GM21528 (cell line): Measurements from ENCODE around the gene SUSD4.

Experiments
- ATAC-seq: cut with Tn5 transposase; IDR thresholded peaks from one replicate; pipeline ENCODE4 v1.9.1; 2021; ENCODE audit warnings: mild to moderate bottlenecking, moderate library complexity; ENCODE audit not compliant: unreplicated experiment, low FRiP score

The SUSD4 gene

DNA sequence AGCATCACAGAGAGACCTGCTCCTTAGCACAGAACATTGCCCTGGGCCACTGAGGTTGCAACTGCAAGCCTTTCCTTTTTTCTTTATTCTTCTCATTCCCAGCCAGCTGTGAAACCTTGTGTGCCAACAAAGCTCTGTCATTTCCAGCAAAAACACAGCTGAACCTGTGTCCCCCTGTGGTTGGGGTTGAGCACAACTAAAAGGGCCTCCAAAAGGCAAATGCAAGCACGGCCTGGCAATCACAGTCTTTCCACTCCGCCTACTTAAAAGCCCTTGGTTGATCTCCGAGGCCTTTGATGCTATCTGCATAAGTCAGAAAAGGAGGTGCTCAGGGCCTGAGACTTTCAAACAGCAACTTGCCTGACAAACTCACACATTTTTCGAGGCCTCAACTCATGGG lies 32.7 kb downstream of the SUSD4 start:
- ATAC-seq = no peak

DNA sequence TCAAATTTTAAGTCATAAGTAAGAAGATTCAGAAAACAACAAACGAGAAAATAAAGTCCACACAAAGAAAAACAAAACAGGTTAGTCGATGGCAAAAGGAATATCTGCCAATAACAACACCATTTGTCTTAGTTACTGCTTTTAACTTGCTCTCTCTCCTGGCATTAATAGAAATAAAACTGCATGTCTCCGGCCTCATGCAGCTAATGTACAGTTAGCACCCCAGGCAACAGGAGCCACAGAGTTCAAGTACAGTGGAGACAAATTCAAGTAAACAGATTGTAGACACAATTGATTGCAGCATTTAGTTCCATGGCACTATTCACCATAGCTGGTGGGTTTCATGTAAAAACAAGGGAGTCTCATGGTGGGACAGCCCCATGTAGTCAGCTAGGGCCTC lies 33.5 kb downstream of the SUSD4 start:
- no peak for ATAC-seq

DNA sequence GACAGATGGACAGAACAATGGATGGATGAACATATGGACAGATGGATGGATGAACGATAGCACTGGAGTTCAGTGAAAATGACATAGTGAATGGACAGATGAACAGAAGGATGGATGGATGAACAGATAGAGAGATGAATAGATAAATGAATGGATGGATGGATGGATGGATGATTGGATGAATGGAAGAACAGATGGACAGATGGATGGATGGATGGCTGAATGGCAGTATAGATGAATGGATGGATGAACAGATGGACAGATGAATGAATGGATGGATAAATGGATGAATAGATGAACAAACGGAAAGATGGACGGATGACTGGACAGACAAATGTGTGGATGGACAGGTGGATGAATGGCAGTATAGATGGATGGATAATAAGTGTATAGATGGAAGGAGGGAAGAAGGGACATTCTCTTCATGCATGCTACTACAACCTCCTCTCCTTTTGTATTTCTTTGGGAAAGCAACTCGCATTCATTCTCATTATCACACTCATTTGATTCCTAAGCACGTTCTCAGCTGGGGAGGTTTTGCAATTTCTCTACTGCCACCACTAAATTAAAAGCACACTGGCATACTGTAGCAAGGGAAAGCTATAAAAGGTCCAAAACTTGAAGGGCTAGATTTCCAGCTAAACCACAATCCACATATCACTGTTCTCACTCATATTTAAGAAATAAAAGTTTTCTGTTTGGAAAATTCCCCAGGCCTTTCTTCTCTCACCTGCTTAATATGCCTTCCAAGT lies 34.1 kb downstream of the SUSD4 start:
- ATAC-seq = no peak

DNA sequence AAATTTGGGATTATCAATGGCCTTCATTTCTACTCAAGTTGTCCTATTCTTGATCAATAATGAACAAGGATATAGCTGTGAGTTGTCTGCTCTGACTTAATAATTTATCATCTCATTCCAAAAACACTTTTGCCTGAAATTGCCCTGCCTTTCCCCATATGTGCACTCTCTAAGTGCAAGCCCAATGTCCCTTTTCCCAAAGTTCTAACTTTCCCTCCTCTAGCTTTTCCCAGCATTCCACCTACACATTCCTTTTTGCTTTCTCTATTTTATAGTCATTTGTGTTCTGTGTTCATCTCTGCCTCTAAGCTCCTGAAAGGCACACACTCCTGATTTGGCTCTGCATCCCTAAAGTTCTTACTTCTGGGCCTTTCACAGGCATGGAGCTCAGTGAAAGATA lies 34.7 kb downstream of the SUSD4 start:
- no peak for ATAC-seq

DNA sequence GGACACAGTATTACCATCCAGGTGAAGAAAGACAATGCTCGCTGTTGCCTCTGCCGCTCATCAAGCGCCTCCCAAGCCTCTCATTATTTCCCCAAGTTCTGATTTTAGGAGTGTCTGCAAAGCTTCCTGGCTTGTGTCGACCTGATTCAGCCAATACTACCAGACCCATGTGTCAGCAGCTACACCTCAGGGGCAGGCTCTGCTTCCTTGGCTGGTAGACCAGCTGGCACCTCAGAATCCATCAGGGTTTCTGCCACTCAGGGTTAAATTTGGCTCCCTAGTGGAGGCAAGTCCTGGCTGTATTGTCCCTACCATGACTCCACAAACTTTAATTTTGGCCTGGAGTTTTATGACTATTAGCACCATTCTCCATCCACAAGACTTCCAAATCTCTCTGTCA lies 35.4 kb downstream of the SUSD4 start:
- no peak for ATAC-seq

DNA sequence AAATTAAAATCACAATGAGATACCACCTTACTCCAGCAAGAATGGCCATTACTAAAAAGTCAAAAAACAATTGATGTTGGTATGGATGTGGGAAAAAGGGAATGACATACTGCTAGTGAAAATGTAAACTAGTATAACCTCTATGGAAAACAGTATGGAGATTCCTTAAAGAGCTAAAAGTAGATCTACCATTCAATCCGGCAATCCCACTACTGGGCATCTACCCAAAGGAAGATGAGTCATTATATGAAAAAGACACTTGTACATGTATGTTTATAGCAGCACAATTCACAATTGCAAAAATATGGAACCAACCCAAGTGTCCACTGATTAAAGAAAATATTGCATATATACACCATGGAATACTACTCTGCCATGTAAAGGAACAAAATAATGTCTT lies 37.2 kb downstream of the SUSD4 start:
- ATAC-seq = no peak

DNA sequence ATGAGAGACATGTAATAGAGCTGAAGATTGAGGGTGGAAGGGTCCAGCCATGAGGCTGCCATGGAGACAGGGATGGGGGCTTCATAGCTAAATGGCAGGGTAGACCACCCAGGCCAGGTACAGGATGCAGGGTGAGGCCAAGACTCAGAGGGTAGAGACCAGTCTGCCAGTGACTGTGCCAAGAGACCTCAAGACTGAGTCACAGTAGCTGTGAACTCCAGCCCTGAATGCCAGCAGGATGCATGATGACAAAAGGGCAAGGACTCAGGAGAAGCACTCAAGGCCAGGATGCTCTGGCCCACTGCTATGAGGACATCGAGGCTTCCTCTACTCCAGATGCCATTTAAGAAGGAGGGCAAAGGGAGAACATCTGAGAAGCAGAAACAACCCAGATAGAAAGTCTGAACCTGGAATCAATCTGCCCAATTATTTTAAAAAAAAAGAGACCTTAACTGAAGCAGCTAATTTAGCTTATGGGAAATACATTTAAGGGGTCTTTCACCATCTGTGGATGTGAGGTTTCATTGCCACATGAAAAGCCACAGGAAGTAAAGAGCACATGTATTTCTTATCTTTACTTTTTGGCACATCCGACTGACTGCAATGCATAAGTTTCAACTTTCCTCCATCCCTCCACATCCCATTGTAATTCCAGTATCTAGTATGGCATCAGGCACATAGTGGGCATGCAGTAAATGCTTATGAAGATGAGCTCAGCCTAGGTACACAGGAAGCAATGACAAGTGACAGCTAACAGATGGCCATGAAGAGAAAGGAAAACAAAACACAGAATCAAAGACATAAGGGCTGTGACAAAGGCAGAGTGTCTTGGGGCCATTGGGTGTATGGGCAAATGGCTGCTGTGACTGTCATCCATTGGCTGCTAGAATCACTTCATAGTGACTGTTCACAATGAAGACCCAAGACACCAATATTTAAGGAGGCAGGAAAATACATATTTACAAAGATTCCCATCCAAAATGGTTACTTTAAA lies 40.2 kb downstream of the SUSD4 start:
- ATAC-seq = no peak

DNA sequence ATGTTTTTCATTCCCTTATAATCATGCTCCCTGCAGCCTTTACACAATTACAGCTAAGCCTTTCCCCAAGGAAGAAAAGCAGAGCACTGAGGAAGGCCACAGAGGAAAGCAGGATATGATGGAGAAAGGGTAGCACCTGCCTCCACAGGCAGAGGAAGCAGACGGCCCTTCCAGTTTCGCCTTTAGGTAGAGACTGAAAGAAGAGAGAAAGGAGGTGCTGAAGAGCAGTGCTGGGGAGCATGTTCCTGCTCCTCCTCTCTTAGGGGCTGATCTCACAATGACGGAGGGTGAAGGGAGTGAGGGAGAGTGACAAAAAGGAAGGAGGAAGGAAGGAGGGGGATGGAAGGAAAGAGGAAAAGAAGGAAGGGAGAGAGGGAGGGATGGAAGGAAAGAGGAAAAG lies 41.1 kb downstream of the SUSD4 start:
- ATAC-seq = no peak

DNA sequence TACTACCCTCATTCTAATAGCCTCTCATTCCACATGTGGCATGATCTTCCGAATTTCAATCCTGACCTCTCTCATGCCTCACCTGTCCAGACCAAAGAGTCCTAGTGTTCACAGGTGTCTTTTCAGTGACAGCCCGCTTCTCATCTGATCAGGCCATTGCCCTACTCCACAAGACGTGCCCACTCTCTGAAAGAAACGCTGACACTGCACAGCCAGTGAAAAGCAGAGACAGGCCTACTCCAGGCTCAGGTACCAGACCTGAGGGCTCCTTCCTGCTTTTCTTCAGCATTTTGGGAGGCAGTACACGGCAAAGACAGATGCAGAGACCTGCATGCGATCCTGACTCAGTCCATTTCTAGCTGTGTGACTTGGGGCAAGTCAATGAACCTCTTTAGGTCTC lies 43.0 kb downstream of the SUSD4 start:
- ATAC-seq = no peak

DNA sequence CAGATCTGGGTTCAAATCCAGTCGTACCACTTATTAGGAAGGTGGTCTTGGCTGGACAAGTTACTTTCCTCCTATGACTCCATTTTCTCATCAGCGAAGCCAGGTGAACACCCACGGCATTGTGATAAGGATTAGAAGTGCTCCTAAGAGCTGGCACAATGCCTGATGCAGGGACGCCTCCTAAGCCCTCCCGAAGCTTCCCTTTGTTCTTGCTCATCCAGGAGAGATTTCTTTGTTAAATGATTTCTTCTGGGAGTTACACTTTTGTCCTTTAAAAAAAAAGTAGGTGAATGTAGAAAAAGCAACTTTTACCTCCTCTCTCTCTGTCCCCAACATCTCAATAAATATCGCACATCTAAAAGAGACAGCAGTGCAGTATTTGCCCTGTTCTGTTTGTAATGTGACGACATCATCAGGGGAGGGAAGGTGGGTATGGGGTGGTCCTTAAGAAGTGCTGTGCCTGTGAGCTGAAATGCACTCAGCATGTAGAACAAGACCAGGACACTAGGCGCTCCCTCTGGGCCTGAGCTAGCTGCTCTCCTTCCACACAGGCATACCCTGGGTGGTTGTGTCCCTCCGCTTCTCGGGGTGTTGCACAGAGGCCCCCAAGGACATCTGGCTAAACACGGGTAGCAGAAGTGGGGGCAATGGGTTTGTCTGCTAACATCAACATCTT lies 43.9 kb downstream of the SUSD4 start:
- no peak for ATAC-seq

DNA sequence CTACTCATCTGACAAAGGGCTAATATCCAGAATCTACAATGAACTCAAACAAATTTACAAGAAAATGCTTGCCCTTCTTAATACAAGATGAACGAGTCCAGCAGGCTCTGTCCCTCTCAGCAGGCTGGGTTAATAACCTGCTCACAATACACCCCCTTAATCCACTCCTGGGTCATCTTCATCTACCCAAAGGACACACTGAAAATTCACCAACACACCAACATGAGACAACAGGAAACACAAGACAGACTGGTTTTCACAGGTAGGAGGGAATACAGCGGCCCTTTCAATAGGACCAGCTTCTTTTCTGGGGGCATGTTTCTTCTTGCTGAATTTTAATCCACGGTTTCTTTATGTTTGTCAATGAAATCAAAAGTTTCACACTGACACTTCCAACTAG lies 44.6 kb downstream of the SUSD4 start:
- ATAC-seq = no peak

DNA sequence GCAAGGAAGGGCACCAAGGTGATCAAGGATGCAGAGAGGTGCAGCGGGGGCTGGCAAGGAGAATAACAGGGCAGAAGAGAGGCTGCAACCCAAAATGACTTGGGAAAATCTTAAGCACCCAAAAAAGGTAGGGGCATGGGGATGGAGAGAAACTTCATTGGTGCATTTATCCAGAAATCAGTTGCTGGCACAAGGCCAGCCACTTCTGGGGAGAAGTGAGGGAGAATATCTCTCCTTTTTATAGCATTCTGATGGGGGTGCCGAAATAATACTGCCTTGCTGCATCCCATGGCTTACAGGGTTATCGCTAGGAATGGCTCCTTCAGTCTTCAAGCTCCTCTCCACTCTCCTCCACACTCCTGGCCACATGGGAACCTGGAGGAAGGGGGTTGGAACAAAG lies 47.9 kb downstream of the SUSD4 start:
- no peak for ATAC-seq

DNA sequence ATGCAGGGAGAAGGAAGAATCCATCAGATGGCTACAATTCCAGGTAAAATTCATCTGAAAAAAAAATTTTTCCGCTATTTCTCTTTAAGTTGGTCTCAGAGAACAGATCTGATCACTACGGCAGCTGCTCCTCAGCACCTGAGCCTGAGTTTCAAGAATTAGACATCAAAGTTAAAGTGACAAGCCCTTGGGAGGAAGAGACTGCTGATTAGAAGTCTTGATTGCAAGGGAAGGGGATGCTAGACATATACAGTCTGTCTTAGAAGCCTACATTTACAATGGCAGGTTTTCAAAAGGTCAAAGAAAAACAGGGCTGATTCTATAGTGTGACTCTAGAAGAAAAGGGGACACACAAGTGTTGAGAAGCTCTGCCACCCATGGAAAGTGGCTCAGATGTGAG lies 48.3 kb downstream of the SUSD4 start:
- no peak for ATAC-seq

DNA sequence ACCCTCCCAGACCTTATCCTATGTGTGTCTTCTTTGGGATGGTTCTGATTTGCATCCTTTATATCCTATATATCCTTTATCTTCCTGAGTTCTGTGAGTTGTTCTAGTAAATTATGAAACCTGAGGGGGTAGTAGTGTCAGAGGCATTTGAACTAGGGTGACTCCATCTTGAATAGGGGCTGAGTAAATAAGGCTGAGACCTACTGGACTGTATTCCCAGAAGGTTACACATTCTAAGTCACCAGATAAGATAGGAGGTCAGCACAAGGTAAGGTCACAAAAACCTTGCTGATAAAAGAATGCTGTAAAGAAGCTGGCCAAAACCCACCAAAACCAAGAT lies 50.6 kb downstream of the SUSD4 start:
- no peak for ATAC-seq

DNA sequence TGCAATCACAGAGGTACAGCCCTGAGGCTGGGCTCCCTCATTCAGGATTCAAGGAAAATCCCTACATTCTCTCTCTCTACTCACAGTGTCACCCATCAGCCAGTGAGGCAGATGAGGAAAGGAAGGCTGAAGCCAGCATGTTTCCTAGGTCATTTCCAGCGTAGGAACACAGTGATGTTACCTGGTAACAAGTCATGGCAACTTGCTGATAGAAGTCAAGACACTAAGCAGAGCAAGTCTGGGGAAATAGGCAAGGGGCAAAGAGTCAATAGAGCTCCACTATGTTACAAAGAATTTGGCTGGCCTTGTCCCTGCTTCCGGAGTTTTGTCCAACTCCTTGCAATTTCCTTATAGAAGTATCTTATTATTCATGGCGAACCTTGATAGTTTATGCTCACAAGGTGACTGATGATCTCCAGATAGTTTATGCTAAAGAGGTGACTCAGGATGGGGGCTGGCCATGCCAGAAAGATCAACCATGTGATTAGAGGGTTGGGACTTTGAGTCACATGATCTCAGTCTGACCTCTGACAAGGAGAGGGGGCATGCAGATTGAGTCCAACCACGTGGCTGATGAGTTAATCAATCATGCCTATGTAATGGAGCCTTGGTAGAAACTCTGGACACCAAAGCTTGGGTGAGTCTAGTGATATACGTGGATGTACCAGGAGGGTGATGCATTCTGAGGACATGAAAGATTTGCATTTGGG lies 51.1 kb downstream of the SUSD4 start:
- no peak for ATAC-seq

DNA sequence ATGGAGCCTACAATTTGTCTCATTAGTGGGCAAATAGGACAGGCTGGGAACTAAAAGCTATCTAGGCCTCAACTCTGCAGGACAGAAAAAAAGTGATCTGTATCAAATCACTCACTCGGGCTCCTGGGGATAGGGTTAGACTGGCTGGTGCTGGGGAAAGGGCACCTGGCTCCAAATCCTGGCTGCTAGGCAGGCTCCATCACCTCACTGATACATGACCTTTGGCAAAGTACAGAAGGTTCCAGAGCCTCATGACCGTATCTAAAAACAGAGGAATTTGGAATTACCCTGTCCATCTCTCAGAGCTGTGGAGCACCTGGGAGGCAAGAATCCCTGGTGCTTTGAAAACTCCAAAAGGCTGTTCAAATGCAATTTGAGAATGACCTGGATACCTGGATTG lies 51.7 kb downstream of the SUSD4 start:
- ATAC-seq = no peak

DNA sequence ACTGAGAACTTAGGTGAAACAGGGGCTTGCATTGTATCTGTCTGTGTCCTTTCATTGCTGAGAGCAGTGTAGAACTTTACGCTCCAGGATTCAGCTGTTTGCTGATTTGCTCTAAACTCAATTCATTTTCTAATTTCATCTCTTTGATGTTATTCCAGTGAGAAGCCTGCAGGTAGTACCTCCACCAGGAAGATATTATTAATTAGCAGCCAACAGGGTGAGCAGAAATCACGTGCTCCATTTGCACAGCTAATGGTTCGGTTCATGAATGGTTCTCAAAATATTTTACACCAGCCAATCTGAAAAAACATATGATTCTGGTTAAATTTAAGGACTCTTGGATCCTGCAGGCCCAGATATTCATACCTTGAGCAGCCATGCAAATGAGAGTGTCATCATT lies 52.1 kb downstream of the SUSD4 start:
- no peak for ATAC-seq

DNA sequence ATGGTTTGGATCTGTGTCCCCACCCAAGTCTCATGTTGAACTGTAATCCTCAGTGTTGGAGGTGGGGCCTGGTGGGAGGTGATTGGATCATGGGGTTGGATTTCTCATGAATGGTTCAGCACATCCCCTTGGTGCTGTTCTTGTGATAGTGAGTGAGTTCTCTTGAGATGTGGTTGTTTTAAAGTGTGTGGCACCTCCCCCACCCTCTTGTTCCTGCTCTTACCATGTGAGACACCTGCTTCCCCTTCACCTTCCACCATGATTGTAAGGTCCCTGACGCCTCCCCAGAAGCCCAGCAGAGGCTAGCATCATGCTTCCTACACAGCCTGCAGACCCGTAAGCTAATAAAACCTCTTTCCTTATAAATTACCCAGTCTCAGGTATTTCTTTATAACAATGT lies 55.8 kb downstream of the SUSD4 start:
- no peak for ATAC-seq

DNA sequence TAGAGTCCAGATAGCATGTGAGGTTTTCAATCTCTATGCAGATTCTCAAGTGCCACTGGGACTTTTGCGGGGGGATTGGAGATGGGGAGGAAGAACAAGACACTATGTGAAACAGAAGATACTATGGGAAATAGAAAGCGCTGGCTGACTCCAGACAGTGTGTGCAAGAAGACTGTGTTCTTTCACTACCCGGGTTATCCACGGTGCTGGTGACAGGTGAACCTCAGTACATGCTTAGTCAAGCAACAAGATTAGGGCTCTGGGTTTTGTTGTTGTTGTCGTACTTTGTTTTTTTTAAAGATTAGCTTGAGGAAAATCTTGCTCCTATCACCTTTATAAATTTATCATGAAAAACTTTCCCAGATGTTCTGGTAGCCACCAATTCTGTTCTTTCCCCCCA lies 56.4 kb downstream of the SUSD4 start:
- no peak for ATAC-seq

DNA sequence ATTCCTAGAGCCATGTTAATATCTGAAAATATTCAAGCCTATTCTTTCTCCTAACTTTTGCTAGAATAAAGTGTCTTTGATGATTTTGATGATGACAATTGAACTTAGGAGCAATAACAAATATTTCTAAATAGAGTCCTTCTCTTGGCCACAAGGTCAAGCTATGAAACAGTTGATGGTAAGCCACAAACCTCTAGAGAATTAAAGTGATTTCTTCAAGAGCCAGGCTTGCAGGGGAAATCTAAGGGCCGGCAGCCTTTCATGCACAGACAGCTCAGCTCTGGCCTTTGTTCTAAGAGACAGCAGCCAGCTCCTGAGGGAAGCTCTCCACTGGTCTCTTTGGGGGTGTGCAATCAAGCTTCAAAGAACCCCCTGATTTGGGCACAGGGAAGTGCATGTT lies 59.0 kb downstream of the SUSD4 start:
- no peak for ATAC-seq

DNA sequence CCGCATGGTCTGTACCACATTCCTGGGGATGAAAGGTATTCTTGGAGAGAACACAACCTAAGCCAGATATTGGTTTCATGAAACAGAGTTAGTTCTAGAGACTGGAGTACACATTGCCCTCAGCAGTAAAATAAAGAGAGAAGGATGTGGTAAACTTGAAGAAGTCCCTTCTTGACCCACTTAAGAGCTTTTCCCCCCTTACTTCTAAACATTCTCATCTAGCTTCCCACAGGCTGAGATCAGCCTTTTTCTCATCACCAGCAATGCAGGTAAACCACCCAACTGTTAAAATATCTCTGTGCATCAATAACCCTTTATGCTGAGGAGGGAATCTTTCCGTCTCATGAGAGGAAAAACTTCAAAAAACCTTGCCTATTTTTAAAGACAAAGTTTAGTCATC lies 62.6 kb downstream of the SUSD4 start:
- no peak for ATAC-seq
